Measurements from ENCODE around the gene MPZL2. TPM values are rescaled to one million over a fixed set of nuclear protein-coding genes. Genes with fewer than 3 reads are reported as not detected.

Gene MPZL2
- total and polyA plus RNA-seq, 7 donors: 1.0 to 8.1 (median 3.4) TPM

DNA sequence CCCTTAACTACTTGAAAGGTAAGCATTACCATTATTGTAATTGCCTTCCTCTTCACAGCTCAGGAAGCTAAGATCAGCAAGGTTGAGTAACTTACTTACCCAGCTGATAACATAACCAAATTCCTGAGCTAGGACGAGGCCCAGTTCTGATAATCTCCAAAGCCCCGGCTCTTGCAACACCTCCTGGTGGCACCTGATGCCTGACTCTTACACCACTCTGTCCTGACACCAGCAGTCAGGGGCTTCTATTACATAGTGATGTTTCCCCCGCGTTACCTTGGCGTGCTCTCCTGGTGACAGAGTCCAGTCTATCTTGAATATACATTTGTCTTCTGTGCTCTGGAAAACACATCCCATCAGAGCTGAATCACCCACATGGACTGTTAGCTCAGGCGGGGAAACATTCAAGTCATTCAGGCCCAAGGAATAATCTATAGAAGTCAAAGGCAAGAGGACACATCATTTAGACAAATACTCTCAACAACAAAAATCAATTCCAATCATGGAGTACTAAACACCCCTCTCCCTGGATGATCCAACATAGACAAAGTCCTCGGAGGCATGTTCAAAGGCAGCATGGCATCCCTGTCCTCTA, 51.9 kb downstream of the MPZL2 start:
- 77 to 86% (median 81%) methylated on average over 7 of the region's 7 CpGs for WGBS, 3 donors
- TF ChIP-seq, protein P1, sequence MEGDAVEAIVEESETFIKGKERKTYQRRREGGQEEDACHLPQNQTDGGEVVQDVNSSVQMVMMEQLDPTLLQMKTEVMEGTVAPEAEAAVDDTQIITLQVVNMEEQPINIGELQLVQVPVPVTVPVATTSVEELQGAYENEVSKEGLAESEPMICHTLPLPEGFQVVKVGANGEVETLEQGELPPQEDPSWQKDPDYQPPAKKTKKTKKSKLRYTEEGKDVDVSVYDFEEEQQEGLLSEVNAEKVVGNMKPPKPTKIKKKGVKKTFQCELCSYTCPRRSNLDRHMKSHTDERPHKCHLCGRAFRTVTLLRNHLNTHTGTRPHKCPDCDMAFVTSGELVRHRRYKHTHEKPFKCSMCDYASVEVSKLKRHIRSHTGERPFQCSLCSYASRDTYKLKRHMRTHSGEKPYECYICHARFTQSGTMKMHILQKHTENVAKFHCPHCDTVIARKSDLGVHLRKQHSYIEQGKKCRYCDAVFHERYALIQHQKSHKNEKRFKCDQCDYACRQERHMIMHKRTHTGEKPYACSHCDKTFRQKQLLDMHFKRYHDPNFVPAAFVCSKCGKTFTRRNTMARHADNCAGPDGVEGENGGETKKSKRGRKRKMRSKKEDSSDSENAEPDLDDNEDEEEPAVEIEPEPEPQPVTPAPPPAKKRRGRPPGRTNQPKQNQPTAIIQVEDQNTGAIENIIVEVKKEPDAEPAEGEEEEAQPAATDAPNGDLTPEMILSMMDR (IDR thresholded peaks at IDR 0.05): no peak
- DNase-seq (no peak), ATAC-seq (no peak)
- Histone ChIP-seq H3K36me3 (ENCODE audit: insufficient read depth in 1 of 2, low read depth in 1 of 2) (no peaks in the 10 kb centered on the region), H3K27me3 (ENCODE audit: insufficient read depth in 3 of 3, low read length in 2 of 3) (peaks cover 4 to 45% (median 7%) of the 10 kb centered on the region in 3 donors), H3K27ac (no peak overlapping the region), H3K4me3 (no peak overlapping the region), H3K9me3 (no peaks in the 10 kb centered on the region), H3K4me1 (no peaks in the 10 kb centered on the region)
- intact Hi-C loops (cut with DNase I): loop anchor here in 1 of 2 donors (5.0 kb wide), 1 partner anchor 50 kb away; the partner anchor contains the start of gene MPZL2

DNA sequence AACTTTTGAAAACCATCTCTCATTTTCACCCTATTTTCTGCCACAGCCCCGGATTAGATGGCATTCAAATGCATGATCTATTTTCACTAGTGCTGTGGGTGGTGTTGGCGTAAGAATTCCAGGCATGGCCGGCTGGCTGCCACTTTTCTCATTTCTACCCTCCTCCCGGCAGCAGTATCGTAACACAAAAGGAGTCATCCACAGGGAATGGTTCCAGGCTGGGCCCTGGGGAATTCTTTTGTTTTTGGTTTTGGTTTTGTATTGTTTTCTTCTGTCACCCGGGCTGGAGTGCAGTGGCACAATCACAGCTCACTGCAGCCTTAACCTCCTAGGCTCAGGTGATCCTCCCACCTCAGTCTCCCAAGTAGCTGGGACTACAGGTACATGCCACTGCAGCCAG, 53.1 kb downstream of the MPZL2 start:
- no peaks in the 10 kb centered on the region for H3K4me1 ChIP-seq

DNA sequence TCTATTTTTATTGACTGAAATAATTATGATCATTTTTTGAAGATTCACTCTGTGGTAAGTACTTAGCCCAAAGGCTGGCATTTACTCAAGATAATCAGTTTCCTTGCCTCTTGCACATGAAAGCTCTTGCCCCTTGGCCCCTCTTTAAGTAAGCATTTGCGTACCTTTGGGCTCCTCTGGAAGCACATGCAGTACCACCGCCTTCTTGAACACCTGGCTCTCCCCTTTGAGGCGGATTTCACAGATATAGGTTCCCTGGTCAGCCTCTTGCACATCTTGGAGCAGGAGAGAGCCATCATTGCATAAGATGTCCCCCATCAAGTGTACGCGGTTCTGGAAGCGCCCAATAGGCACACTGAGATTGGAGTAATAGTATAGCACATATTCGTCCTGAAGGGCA, 53.8 kb downstream of the MPZL2 start:
- ATAC-seq (no peak), DNase-seq (no peak)
- Histone ChIP-seq H3K4me1 (no peaks in the 10 kb centered on the region), H3K27ac (no peak overlapping the region), H3K4me3 (no peak overlapping the region), H3K27me3 (ENCODE audit: insufficient read depth in 3 of 3, low read length in 2 of 3) (peaks cover 4 to 35% (median 10%) of the 10 kb centered on the region in 3 donors), H3K36me3 (ENCODE audit: insufficient read depth in 1 of 2, low read depth in 1 of 2) (no peaks in the 10 kb centered on the region), H3K9me3 (no peaks in the 10 kb centered on the region)
- intact Hi-C loops (cut with DNase I): loop anchor here in 1 of 2 donors (5.0 kb wide), 1 partner anchor 52 kb away; the partner anchor contains the start of gene MPZL2
- WGBS, 3 donors: 86 to 90% (median 89%) methylated on average over 7 of the region's 7 CpGs
- TF ChIP-seq, protein P1 (IDR thresholded peaks at IDR 0.05): no peak

More for the DNA sequence above, 53.1 kb downstream of the MPZL2 start:
- H3K9me3 ChIP-seq: no peaks in the 10 kb centered on the region
- H3K27me3 ChIP-seq (ENCODE audit: insufficient read depth in 3 of 3, low read length in 2 of 3): peaks cover 4 to 39% (median 7%) of the 10 kb centered on the region in 3 donors
- TF ChIP-seq, protein P1 (IDR thresholded peaks at IDR 0.05): no peak
- no peaks in the 10 kb centered on the region for H3K36me3 ChIP-seq (ENCODE audit: insufficient read depth in 1 of 2, low read depth in 1 of 2)
- ATAC-seq (no peak), DNase-seq (no peak)
- H3K27ac ChIP-seq: no peak overlapping the region
- WGBS, 3 donors: 16 to 18% (median 17%) methylated on average over 6 of the region's 6 CpGs
- intact Hi-C loops (cut with DNase I): loop anchor here in 1 of 2 donors (5.0 kb wide), 1 partner anchor 51 kb away; the partner anchor contains the start of gene MPZL2
- H3K4me3 ChIP-seq: no peak overlapping the region

DNA sequence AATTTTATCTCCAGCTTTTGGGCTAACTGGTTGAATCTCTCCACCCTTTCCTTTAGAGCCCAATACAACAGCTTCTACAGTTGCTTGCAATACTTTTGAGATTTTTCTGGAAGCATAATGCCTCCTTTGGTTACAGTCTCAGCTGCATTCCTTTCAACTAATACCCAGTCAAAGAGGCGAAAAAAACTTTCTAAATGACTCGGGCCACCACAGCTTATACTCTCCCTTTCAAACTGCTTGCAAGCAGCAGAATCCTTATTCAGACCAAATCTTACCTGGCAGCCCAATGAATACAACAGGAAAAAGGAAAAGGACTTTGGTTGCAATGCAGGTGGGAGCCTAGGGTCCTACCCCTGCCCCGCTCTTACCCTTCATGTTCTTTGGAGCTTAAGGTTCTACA, 55.1 kb downstream of the MPZL2 start:
- H3K27ac ChIP-seq: no peak overlapping the region
- no peaks in the 10 kb centered on the region for H3K4me1 ChIP-seq
- TF ChIP-seq, protein P1 (IDR thresholded peaks at IDR 0.05): no peak
- H3K9me3 ChIP-seq: no peaks in the 10 kb centered on the region
- peaks cover 4 to 29% (median 8%) of the 10 kb centered on the region in 3 donors for H3K27me3 ChIP-seq (ENCODE audit: insufficient read depth in 3 of 3, low read length in 2 of 3)
- H3K4me3 ChIP-seq: no peak overlapping the region
- DNase-seq (no peak), ATAC-seq (no peak)
- intact Hi-C loops (cut with DNase I): loop anchor here in 1 of 2 donors (10.0 kb wide), 1 partner anchor 76 kb away; no protein-coding TSS in a partner anchor
- WGBS, 3 donors: 56 to 63% (median 62%) methylated on average over 3 of the region's 3 CpGs
- no peaks in the 10 kb centered on the region for H3K36me3 ChIP-seq (ENCODE audit: insufficient read depth in 1 of 2, low read depth in 1 of 2)
